ENCODE data around the gene DPP4.

The DPP4 gene

GRCh38 chr2:161971551-161971950 is 102.5 kb downstream of the DPP4 start:
- H3K36me3 ChIP-seq (ENCODE audit: control insufficient read depth in 2 of 2, insufficient read depth in 1 of 2, low read length in 2 of 2) = no peaks in the 10 kb centered on the region
- H3K4me1 ChIP-seq (ENCODE audit: control insufficient read depth, insufficient read depth, low read length) = no peaks in the 10 kb centered on the region
- POLR2A ChIA-PET = no interaction called here
- TF ChIP-seq PRDM10 (tag by site-specific recombination; IDR thresholded peaks at IDR 0.05) (no peak), SETDB1 (IDR thresholded peaks at IDR 0.05; ENCODE audit: insufficient read length, low read length) (no peak), KLF7 (tag by site-specific recombination; IDR thresholded peaks at IDR 0.05; ENCODE audit: borderline replicate concordance) (no peak), ZNF214 (tag by site-specific recombination; IDR thresholded peaks at IDR 0.05; ENCODE audit: borderline replicate concordance) (no peak), ZNF362 (tag by site-specific recombination; IDR thresholded peaks at IDR 0.05) (no peak), ZNF169 (tag by site-specific recombination; IDR thresholded peaks at IDR 0.05) (no peak), ZNF747 (tag by site-specific recombination; IDR thresholded peaks at IDR 0.05) (no peak), ZNF555 (tag by site-specific recombination; conservative IDR thresholded peaks at IDR 0.05) (no peak), ZNF529 (tag by site-specific recombination; IDR thresholded peaks at IDR 0.05; ENCODE audit: insufficient replicate concordance) (no peak), BCL11A (tag by site-specific recombination; IDR thresholded peaks at IDR 0.05; ENCODE audit: low read depth) (no peak), FEZF1 (tag by site-specific recombination; IDR thresholded peaks at IDR 0.05) (no peak), ZNF776 (tag by site-specific recombination; IDR thresholded peaks at IDR 0.05; ENCODE audit: borderline replicate concordance) (no peak), ZNF174 (tag by site-specific recombination; IDR thresholded peaks at IDR 0.05) (no peak), ZNF549 (tag by site-specific recombination; IDR thresholded peaks at IDR 0.05) (no peak), ZNF645 (tag by site-specific recombination; IDR thresholded peaks at IDR 0.05) (no peak), OVOL3 (tag by site-specific recombination; IDR thresholded peaks at IDR 0.05) (no peak)
- CTCF ChIA-PET = interaction anchor here (0.6 kb wide), 1 partner anchor 379 kb away, joined by 3 read pairs; no protein-coding TSS in a partner anchor
- H3K4me3 ChIP-seq (ENCODE audit: low read depth, low read length) = no peak overlapping the region
- no peaks in the 10 kb centered on the region for H3K9me3 ChIP-seq (ENCODE audit: control insufficient read depth, insufficient read depth, low read depth, low read length)
- H3K27ac ChIP-seq (ENCODE audit: extremely low read depth, low read depth, low read length) = no peak overlapping the region

GRCh38 chr2:161969159-161969558 is 104.9 kb downstream of the DPP4 start:
- H3K27ac ChIP-seq (ENCODE audit: extremely low read depth, low read depth, low read length) = no peak overlapping the region
- no peaks in the 10 kb centered on the region for H3K9me3 ChIP-seq (ENCODE audit: control insufficient read depth, insufficient read depth, low read depth, low read length)
- POLR2A ChIA-PET = no interaction called here
- CTCF ChIA-PET = interaction anchor here (0.6 to 1.0 kb wide), 2 partner anchors 23 to 320 kb away, joined by 3 read pairs; no protein-coding TSS in a partner anchor
- no peaks in the 10 kb centered on the region for H3K36me3 ChIP-seq (ENCODE audit: control insufficient read depth in 2 of 2, insufficient read depth in 1 of 2, low read length in 2 of 2)
- H3K4me3 ChIP-seq (ENCODE audit: low read depth, low read length) = no peak overlapping the region
- no peaks in the 10 kb centered on the region for H3K4me1 ChIP-seq (ENCODE audit: control insufficient read depth, insufficient read depth, low read length)
- TF ChIP-seq ZNF629 (tag by site-specific recombination; IDR thresholded peaks at IDR 0.05) (no peak), ZFP3 (tag by site-specific recombination; IDR thresholded peaks at IDR 0.05; ENCODE audit: low read depth) (no peak), ZNF398 (tag by site-specific recombination; IDR thresholded peaks at IDR 0.05) (no peak), KLF1 (tag by site-specific recombination; IDR thresholded peaks at IDR 0.05) (no peak), ZNF521 (tag by site-specific recombination; IDR thresholded peaks at IDR 0.05) (no peak), YY2 (tag by site-specific recombination; IDR thresholded peaks at IDR 0.05) (no peak), ZNF362 (tag by site-specific recombination; IDR thresholded peaks at IDR 0.05) (no peak), ZSCAN18 (tag by site-specific recombination; IDR thresholded peaks at IDR 0.05) (no peak), ZBTB6 (tag by site-specific recombination; IDR thresholded peaks at IDR 0.05) (no peak)

Measured in HEK293 (cell line).